ENCODE data around the gene SRGAP2B. TPM values are rescaled to one million over a fixed set of nuclear protein-coding genes. Genes with fewer than 3 reads are reported as not detected.
"Not testable (repeated sequence)": the region's sequence is repeated elsewhere in the genome, so short reads cannot be mapped to it uniquely, and the experiment has no call there.

The SRGAP2B gene
- total RNA-seq, 1 experiment from 2014 or later = 23.5 TPM

DNA sequence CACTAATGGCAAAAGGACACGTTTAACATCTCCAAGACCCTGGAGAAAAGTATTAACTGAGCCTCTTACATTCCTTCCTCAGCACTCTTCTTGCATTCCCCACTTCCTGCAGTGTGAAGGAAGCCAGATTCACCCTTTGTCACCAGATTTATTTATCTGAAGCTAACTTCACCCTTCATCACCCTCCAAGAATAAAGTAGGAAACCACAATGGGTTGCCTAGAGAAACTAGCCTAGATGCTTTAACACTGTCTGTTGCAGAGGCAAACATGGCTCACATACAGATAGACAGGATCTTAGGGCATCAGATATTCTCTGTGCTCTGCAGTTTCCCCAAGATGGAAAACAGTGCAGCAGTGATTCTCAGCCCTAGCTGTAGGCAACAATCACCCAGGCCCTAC lies 147.6 kb downstream of the SRGAP2B start:
- not testable (repeated sequence) for H3K27ac ChIP-seq (ENCODE audit: insufficient read length, low read depth, low read length); H3K4me2 ChIP-seq (ENCODE audit: insufficient read depth, insufficient read length, low read length); H3K4me1 Mint-ChIP-seq; H3K14ac ChIP-seq (ENCODE audit: insufficient read depth, low read length); H2BK12ac ChIP-seq (ENCODE audit: insufficient read length, low read depth, low read length); H2BK5ac ChIP-seq (ENCODE audit: insufficient read length, low read length); H3K9me3 ChIP-seq (ENCODE audit: control insufficient read depth, low read depth, low read length); H3K79me2 ChIP-seq (ENCODE audit: insufficient read depth, low read length); H3K18ac ChIP-seq (ENCODE audit: insufficient read length, low read depth, low read length); H4K91ac ChIP-seq (ENCODE audit: insufficient read length, low read depth, low read length); H4K8ac ChIP-seq (replicated peaks; ENCODE audit: insufficient read length, low read depth, low read length); H2AFZ ChIP-seq (ENCODE audit: low read length); H2BK15ac ChIP-seq (ENCODE audit: low read depth, low read length); H4K20me1 ChIP-seq (ENCODE audit: control insufficient read depth, insufficient read depth, insufficient read length); H3K27ac Mint-ChIP-seq; DNase-seq; H3K56ac ChIP-seq (ENCODE audit: insufficient read length, low read depth, low read length); H3K4me1 ChIP-seq (ENCODE audit: insufficient read depth, low read length); H2BK120ac ChIP-seq (ENCODE audit: low read depth, low read length, poor library complexity, severe bottlenecking); H3K4ac ChIP-seq (ENCODE audit: low read depth, low read length); H3K9me3 Mint-ChIP-seq; H3K9ac ChIP-seq (ENCODE audit: extremely low read depth, insufficient read length, low read length); H3K23me2 ChIP-seq (ENCODE audit: insufficient read length, low read depth, low read length, poor library complexity, severe bottlenecking); H4K5ac ChIP-seq (ENCODE audit: insufficient read length, low read depth, low read length); H3T11ph ChIP-seq (ENCODE audit: low read length); H3K27me3 ChIP-seq (ENCODE audit: insufficient read depth, low read length); H2BK20ac ChIP-seq (ENCODE audit: low read depth, low read length, poor library complexity, severe bottlenecking); H3K36me3 Mint-ChIP-seq (ENCODE audit: insufficient read depth in 1 of 3, low read depth in 3 of 3); H2AK5ac ChIP-seq (ENCODE audit: insufficient read length, low read length); H3K27me3 Mint-ChIP-seq (ENCODE audit: low read depth); H3K4me3 Mint-ChIP-seq; H3K79me1 ChIP-seq (ENCODE audit: insufficient read depth, low read depth, low read length, poor library complexity, severe bottlenecking); H3K23ac ChIP-seq (ENCODE audit: insufficient read length, low read depth, low read length)
- no CpG with 5 or more reads among the region's 1 CpG for WGBS (ENCODE audit: extremely low coverage, insufficient read length, low lambda C conversion rate)

DNA sequence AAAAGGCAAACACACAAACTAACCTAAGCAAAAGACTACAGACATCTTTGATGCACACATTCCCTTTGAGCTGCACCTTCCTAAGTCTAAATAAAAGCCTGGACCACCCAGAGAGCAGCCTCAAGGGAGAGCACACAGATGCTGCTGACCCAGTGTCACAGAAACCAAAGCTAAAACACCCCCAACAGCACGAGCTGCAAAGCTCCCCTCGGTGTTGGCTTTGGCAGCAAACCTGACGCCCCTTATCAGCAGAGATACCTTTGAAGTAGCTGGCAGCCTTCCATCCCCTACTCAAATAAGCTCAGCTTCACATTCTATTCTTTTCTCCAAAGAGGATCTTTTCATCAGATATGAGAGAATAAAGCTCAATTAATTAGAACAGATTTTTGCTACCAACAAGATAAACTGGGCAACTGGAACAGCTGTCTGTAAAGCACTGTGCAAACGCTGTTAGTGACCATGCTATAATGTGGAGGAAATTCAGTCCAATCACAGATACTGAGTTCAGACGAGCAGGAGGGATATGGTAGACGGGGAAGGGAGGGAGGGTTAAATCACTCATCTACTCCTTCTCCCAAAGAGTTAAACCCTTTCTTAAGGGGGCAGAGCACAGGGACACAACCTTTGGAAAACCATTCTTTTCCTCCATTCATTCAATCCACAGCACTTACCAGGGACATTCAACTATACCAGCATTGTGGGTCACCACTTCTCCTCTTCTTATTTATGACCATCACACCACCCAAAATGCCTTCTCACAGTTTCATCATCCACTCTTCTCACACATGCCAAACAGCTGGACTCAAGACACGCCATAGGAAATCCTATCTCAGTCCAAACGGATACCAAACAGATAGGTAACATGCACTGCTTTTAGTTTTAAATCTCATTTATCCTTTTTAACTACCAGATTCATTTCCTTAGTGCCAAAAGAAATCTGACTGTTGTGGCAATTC lies 148.3 kb downstream of the SRGAP2B start:
- not testable (repeated sequence) for H3K4me1 ChIP-seq (ENCODE audit: insufficient read depth, low read length); H4K5ac ChIP-seq (ENCODE audit: insufficient read length, low read depth, low read length); H3K4me2 ChIP-seq (ENCODE audit: insufficient read depth, insufficient read length, low read length); H3K23me2 ChIP-seq (ENCODE audit: insufficient read length, low read depth, low read length, poor library complexity, severe bottlenecking); H3K79me2 ChIP-seq (ENCODE audit: insufficient read depth, low read length); H4K8ac ChIP-seq (replicated peaks; ENCODE audit: insufficient read length, low read depth, low read length); H3K9ac ChIP-seq (ENCODE audit: extremely low read depth, insufficient read length, low read length); H3K4me3 Mint-ChIP-seq; H3K36me3 Mint-ChIP-seq (ENCODE audit: insufficient read depth in 1 of 3, low read depth in 3 of 3); H2BK12ac ChIP-seq (ENCODE audit: insufficient read length, low read depth, low read length); H3K9me3 Mint-ChIP-seq; H3K4ac ChIP-seq (ENCODE audit: low read depth, low read length); H2BK120ac ChIP-seq (ENCODE audit: low read depth, low read length, poor library complexity, severe bottlenecking); H2BK20ac ChIP-seq (ENCODE audit: low read depth, low read length, poor library complexity, severe bottlenecking); H3K9me3 ChIP-seq (ENCODE audit: control insufficient read depth, low read depth, low read length); H3K27ac Mint-ChIP-seq; H3K79me1 ChIP-seq (ENCODE audit: insufficient read depth, low read depth, low read length, poor library complexity, severe bottlenecking); H3K18ac ChIP-seq (ENCODE audit: insufficient read length, low read depth, low read length); H3K27me3 ChIP-seq (ENCODE audit: insufficient read depth, low read length); H3K4me1 Mint-ChIP-seq; H3K27me3 Mint-ChIP-seq (ENCODE audit: low read depth); H3K27ac ChIP-seq (ENCODE audit: insufficient read length, low read depth, low read length); H3K14ac ChIP-seq (ENCODE audit: insufficient read depth, low read length); H4K20me1 ChIP-seq (ENCODE audit: control insufficient read depth, insufficient read depth, insufficient read length); H2AFZ ChIP-seq (ENCODE audit: low read length); H4K91ac ChIP-seq (ENCODE audit: insufficient read length, low read depth, low read length); H2AK5ac ChIP-seq (ENCODE audit: insufficient read length, low read length); H3K56ac ChIP-seq (ENCODE audit: insufficient read length, low read depth, low read length); H2BK5ac ChIP-seq (ENCODE audit: insufficient read length, low read length); H2BK15ac ChIP-seq (ENCODE audit: low read depth, low read length); H3K23ac ChIP-seq (ENCODE audit: insufficient read length, low read depth, low read length); DNase-seq; H3T11ph ChIP-seq (ENCODE audit: low read length)
- no CpG with 5 or more reads among the region's 8 CpGs for WGBS (ENCODE audit: extremely low coverage, insufficient read length, low lambda C conversion rate)

Data from H9 (cell line).